ENCODE results near the gene TRO. TPM values are rescaled to one million over a fixed set of nuclear protein-coding genes. Genes with fewer than 3 reads are reported as not detected.

Gene TRO
- total RNA-seq, 6 experiments from 2014 or later = 13.3 to 20.0 (median 18.4) TPM

DNA sequence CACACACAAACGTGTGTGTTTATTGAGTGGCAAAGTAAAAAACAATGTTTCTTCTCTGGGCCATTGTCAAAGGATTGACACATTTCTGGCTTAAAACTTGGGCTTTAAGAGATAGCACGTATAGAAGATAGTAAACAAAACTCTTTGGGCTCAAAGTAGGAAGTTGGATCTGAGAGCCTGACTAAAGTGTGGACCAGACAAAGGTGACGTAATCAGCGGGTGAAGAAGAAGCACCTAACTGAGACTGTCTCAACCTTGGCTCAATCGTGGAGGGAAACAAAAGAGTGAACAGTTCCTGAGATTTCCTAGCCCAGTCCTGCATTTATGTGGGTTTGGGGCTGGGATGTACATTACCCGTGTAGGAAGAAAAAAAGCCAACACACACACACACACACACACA lies 59.7 kb downstream of the TRO start:
- no peaks in the 10 kb centered on the region for H3K9me3 Mint-ChIP-seq
- H3K27ac Mint-ChIP-seq = no peak overlapping the region
- no peak for TF ChIP-seq CTCF (IDR thresholded peaks at IDR 0.05)
- H3K36me3 Mint-ChIP-seq (ENCODE audit: low read depth) = no peaks in the 10 kb centered on the region
- H3K4me1 Mint-ChIP-seq (ENCODE audit: low read depth) = peaks cover 5% of the 10 kb centered on the region; the same call in 1 of the 2 replicates
- H3K4me3 Mint-ChIP-seq = no peak overlapping the region
- peaks cover 4% of the 10 kb centered on the region; the same call in 1 of the 2 replicates for H3K27me3 Mint-ChIP-seq (ENCODE audit: insufficient read depth)
- DNase-seq = no peak

Other genes with a start within 250 kb of the TRO start
- gene ITIH6, start 122.6 kb upstream of the TRO start, total RNA-seq (2021; fragmentation: NEBNext Ultra II Directional; extraction: Animal tissue kit (Norgen Biotek cat#: 25700)) = not detected
- gene MAGED2, start 113.1 kb upstream of the TRO start, total RNA-seq (2021; fragmentation: NEBNext Ultra II Directional; extraction: Animal tissue kit (Norgen Biotek cat#: 25700)) = 100 to 1,000 TPM; 205 to 244 (median 226) TPM
- gene PFKFB1, start 73.4 kb downstream of the TRO start, total RNA-seq (2021; fragmentation: NEBNext Ultra II Directional; extraction: Animal tissue kit (Norgen Biotek cat#: 25700)) = not detected
- gene APEX2, start 79.5 kb downstream of the TRO start, total RNA-seq (2021; fragmentation: NEBNext Ultra II Directional; extraction: Animal tissue kit (Norgen Biotek cat#: 25700)) = 10 to 100 TPM; 14.3 to 17.2 (median 15.9) TPM
- gene ALAS2, start 110.2 kb downstream of the TRO start, total RNA-seq (2021; fragmentation: NEBNext Ultra II Directional; extraction: Animal tissue kit (Norgen Biotek cat#: 25700)) = not detected
- gene PAGE2B, start 154.2 kb downstream of the TRO start, total RNA-seq (2021; fragmentation: NEBNext Ultra II Directional; extraction: Animal tissue kit (Norgen Biotek cat#: 25700)) = not detected
- gene PAGE2, start 168.2 kb downstream of the TRO start, total RNA-seq (2021; fragmentation: NEBNext Ultra II Directional; extraction: Animal tissue kit (Norgen Biotek cat#: 25700)) = under 1 TPM in 1 of 6 experiments, not detected in 5; 0.82 TPM